K562 (cell line): Measurements from ENCODE around the gene UBXN4. TPM values are rescaled to one million over a fixed set of nuclear protein-coding genes. Genes with fewer than 3 reads are reported as not detected.

Source experiments
- ATAC-seq: fragments of 200-7000 bp; cut with Tn5 transposase; 3 replicates; pipeline ENCODE4 v1.9.1; 2020; ENCODE audit warnings: moderate library complexity
- BruUV-seq: library from RNA; stranded (reverse); fragments of 400-500 nt; replicated peaks from 2 replicates; lab custom pipeline; 2021; lab: Mats Ljungman, UMichigan
- CTCF ChIA-PET: fragments of 300-600 bp; formaldehyde crosslinking; extraction: SDS; loops from one replicate; lab custom pipeline; 2021; ENCODE audit warnings: low intra/inter-chr PET ratio; lab: Yijun Ruan, JAX
- POLR2A ChIA-PET: fragments of 300-600, 350-650 bp; sonication (Branson Sonifier 250); formaldehyde crosslinking; extraction: SDS; loops from one replicate; lab custom pipeline; 2021; ENCODE audit warnings: antibody characterized with exemption, inconsistent platforms; lab: Yijun Ruan, JAX
- DNase-seq, 4 experiments: peaks; one replicate each; pipeline versions ENCODE4 v3.0.0 to v3.0.0-alpha.2; 2011 to 2018; ENCODE audit warnings: low spot score in 3 of 4, mixed read lengths in 3 of 4; ENCODE audit errors: extremely low read depth in 1 of 4
- FAIRE-seq: peaks from 2 replicates; lab custom pipeline; 2011; peaks lifted over from hg19 to GRCh38; lab: Jason Lieb, UNC
- H2AFZ ChIP-seq: 2 replicates; pipeline ENCODE4 v1.6.0; 2011; ENCODE audit warnings: low read depth, low read length, control low read depth, inconsistent platforms
- H3K27ac ChIP-seq: fragments of 200-600 bp; 3 replicates; pipeline ENCODE4 v1.8.0; 2011; ENCODE audit warnings: low read depth, mild to moderate bottlenecking, control low read depth, inconsistent platforms, low read length, moderate library complexity, mixed read lengths; ENCODE audit errors: extremely low read depth
- H3K27me3 ChIP-seq, 2 experiments: fragments of 300-600 bp in 1 of 2; 2 replicates in 1 of 2; 3 replicates in 1 of 2; pipeline versions ENCODE4 v1.6.0 to v1.8.0; 2011; ENCODE audit warnings: inconsistent platforms in 2 of 2, low read length in 2 of 2, mild to moderate bottlenecking in 1 of 2, mixed read lengths in 1 of 2, moderate library complexity in 1 of 2; ENCODE audit not compliant: control insufficient read depth in 2 of 2, insufficient read depth in 2 of 2
- H3K36me3 ChIP-seq: fragments of 300-600 bp; 3 replicates; pipeline ENCODE4 v1.8.0; 2011; ENCODE audit warnings: mild to moderate bottlenecking, low read length, inconsistent platforms; ENCODE audit not compliant: control insufficient read depth, insufficient read depth
- H3K4me1 ChIP-seq, 2 experiments: fragments of 200-600 bp in 1 of 2; replicated peaks in 1 of 2; 2 replicates in 1 of 2; 3 replicates in 1 of 2; pipeline versions ENCODE4 v1.5.1 to v1.8.0; 2011; ENCODE audit warnings: inconsistent platforms in 2 of 2, low read length in 2 of 2, mild to moderate bottlenecking in 1 of 2, mixed read lengths in 1 of 2, moderate library complexity in 1 of 2; ENCODE audit not compliant: control insufficient read depth in 2 of 2, insufficient read depth in 2 of 2
- H3K4me2 ChIP-seq: 2 replicates; pipeline ENCODE4 v1.6.1; 2011; ENCODE audit warnings: low read length, control low read depth, inconsistent platforms, mixed read lengths; ENCODE audit not compliant: insufficient read depth
- H3K4me3 ChIP-seq: fragments of 200-600 bp; sonication (generic), shearing (Covaris generic); 2 replicates; pipeline ENCODE4 v1.5.1; 2016; ENCODE audit warnings: control low read depth, inconsistent platforms
- H3K79me2 ChIP-seq: fragments of 200-600 bp; 3 replicates; pipeline ENCODE4 v1.8.0; 2011; ENCODE audit warnings: low read length, inconsistent platforms; ENCODE audit not compliant: control insufficient read depth, insufficient read depth
- H3K9ac ChIP-seq, 2 experiments: 2 replicates each; pipeline versions ENCODE4 v1.6.0 to v1.6.1; 2011; ENCODE audit warnings: low read depth in 2 of 2, low read length in 2 of 2, control low read depth in 1 of 2, inconsistent platforms in 1 of 2, mild to moderate bottlenecking in 1 of 2, mixed read lengths in 1 of 2; ENCODE audit not compliant: insufficient read depth in 1 of 2
- H3K9me1 ChIP-seq: one replicate; pipeline ENCODE4 v1.6.0; 2011; ENCODE audit warnings: inconsistent platforms, mild to moderate bottlenecking, low read length, moderate library complexity; ENCODE audit not compliant: control insufficient read depth, insufficient read depth
- H3K9me3 ChIP-seq: replicated peaks from 2 replicates; pipeline ENCODE4 v1.5.1; 2011; ENCODE audit warnings: low read depth, low read length, inconsistent platforms; ENCODE audit not compliant: control insufficient read depth, insufficient read depth
- H4K20me1 ChIP-seq: replicated peaks from 2 replicates; pipeline ENCODE4 v1.6.1; 2011; ENCODE audit warnings: low read length, inconsistent platforms, mixed read lengths; ENCODE audit not compliant: control insufficient read depth, insufficient read depth
- ATF3 ChIP-seq, 2 experiments: fragments of 450-650 bp in 1 of 2; sonication (generic) in 1 of 2; formaldehyde crosslinking in 1 of 2; IDR thresholded peaks in 1 of 2; conservative IDR thresholded peaks in 1 of 2; 2 replicates each; pipeline versions ENCODE4 v1.6.1 to v1.8.1; 2016 to 2023; ENCODE audit warnings: mild to moderate bottlenecking in 2 of 2, moderate library complexity in 2 of 2, inconsistent platforms in 1 of 2, missing genetic modification reagents in 1 of 2
- HDGF ChIP-seq: fragments of 450-650 bp; IDR thresholded peaks from 2 replicates; pipeline ENCODE4 v1.6.1; 2016
- NONO ChIP-seq, 2 experiments: fragments of 200-400 bp in 1 of 2; fragments of 450-650 bp in 1 of 2; formaldehyde crosslinking in 1 of 2; IDR thresholded peaks; 2 replicates each; pipeline ENCODE4 v1.6.1; 2017; ENCODE audit warnings: low read depth in 2 of 2, mild to moderate bottlenecking in 2 of 2, moderate library complexity in 2 of 2, low read length in 1 of 2
- SMAD1 ChIP-seq: fragments of 150-350 bp; IDR thresholded peaks from 2 replicates; pipeline ENCODE4 v1.6.1; 2014; ENCODE audit warnings: low read length, low read depth; ENCODE audit not compliant: partially characterized antibody
- TAL1 ChIP-seq: fragments of 450-650 bp; IDR thresholded peaks from 2 replicates; pipeline ENCODE4 v1.6.1; 2016; ENCODE audit warnings: mild to moderate bottlenecking
- VEZF1 ChIP-seq: fragments of 200-800 bp; sonication (Bioruptor generic); IDR thresholded peaks from 2 replicates; pipeline ENCODE4 v1.6.1; 2017; ENCODE audit warnings: missing genetic modification characterization, missing compliant biosample characterization
- ZBTB5 ChIP-seq: fragments of 450-650 bp; IDR thresholded peaks from 2 replicates; pipeline ENCODE4 v1.6.1; 2017; ENCODE audit warnings: antibody characterized with exemption
- ZNF263 ChIP-seq: sonication (generic); formaldehyde crosslinking; IDR thresholded peaks from 2 replicates; pipeline ENCODE4 v1.8.0; 2022; ENCODE audit warnings: mild to moderate bottlenecking, missing genetic modification reagents, borderline replicate concordance
- ZNF318 ChIP-seq, 2 experiments: fragments of 450-650 bp; IDR thresholded peaks; 2 replicates each; pipeline ENCODE4 v1.6.1; 2016; ENCODE audit warnings: mild to moderate bottlenecking in 2 of 2, borderline replicate concordance in 1 of 2, low read depth in 1 of 2, moderate library complexity in 1 of 2
- WGBS: fragments of 100-300 bp; shearing (Covaris generic); methylation state at CpG from one replicate; pipeline ENCODE4 v1.1.6; 2016; ENCODE audit warnings: low coverage, mixed read lengths; ENCODE audit not compliant: insufficient coverage; ENCODE audit errors: missing lambda C conversion rate; 5-methylcytosine and 5-hydroxymethylcytosine counted together
- in situ Hi-C: fragments of 300-500 bp; cut with MboI; formaldehyde crosslinking; loops from 4 replicates; pipeline ENCODE4 v1.15.0; 2018; ENCODE audit warnings: inconsistent platforms, mixed read lengths
- intact Hi-C: fragments of 100-400 bp; cut with micrococcal nuclease; formaldehyde crosslinking; loops from 2 replicates; pipeline ENCODE4 v1.14.2; 2022
- polyA plus RNA-seq, 8 experiments: library from polyadenylated mRNA; depleted of rRNA in 4 of 8; stranded (reverse) in 5 of 8; unstranded in 3 of 8; fragments of >200 nt; fragmentation: Nextera tagmentation in 2 of 8; fragmentation: Illumina TruSeq in 1 of 8; extraction: Ambion mirVana in 2 of 8; extraction: Trizol in 1 of 8; gene quantifications; 2 replicates each; pipeline versions ENCODE4 v1.2.1 to v1.2.3, GENCODE V29; 2011 to 2014; ENCODE audit warnings: inconsistent platforms in 1 of 8, missing spikeins in 1 of 8
- total RNA-seq, 7 experiments: library from RNA; depleted of rRNA in 6 of 7; stranded (reverse); fragments of >200 nt in 6 of 7; fragmentation: Illumina TruSeq in 2 of 7; extraction: Trizol in 2 of 7; gene quantifications; 2 replicates each; pipeline versions ENCODE4 v1.2.1 to v1.2.3, GENCODE V29; 2011 to 2021; ENCODE audit warnings: low replicate concordance in 1 of 7

Gene UBXN4
- total and polyA plus RNA-seq, 9 of the 15 experiments (the other 6 are each of a cell fraction or from before 2014, with no cell fraction given): 30.4 to 127 (median 55.3) TPM

GRCh38 chr2:135832891-135833290 lies 91.2 kb downstream of the UBXN4 start:
- Histone ChIP-seq H3K9me3 (no peaks in the 10 kb centered on the region), H3K9me1 (no peaks in the 10 kb centered on the region), H3K79me2 (no peaks in the 10 kb centered on the region), H3K4me2 (no peak overlapping the region), H2AFZ (no peak overlapping the region), H3K4me1 (no peaks in the 10 kb centered on the region), H4K20me1 (no peaks in the 10 kb centered on the region), H3K9ac (no peak overlapping the region), H3K27me3 (peaks cover 5 to 20% of the 10 kb centered on the region in 2 experiments; a peak in 4 of 5 replicates), H3K27ac (no peak overlapping the region), H3K36me3 (no peaks in the 10 kb centered on the region), H3K4me3 (no peak overlapping the region)
- in situ Hi-C loops: no loop called here
- CTCF ChIA-PET: no interaction called here
- POLR2A ChIA-PET: interaction anchor here (0.5 to 0.8 kb wide), 2 partner anchors 28 to 44 kb away, joined by 3 to 4 read pairs; partner anchors contain the start of gene MCM6
- no peak for ATAC-seq
- 26% methylated on average over 6 of the region's 6 CpGs for WGBS
- BruUV-seq: no TSS peak
- intact Hi-C loops: no loop called here
- no peak for DNase-seq
- FAIRE-seq: no peak
- TF ChIP-seq HDGF (no peak), ZBTB5 (no peak), TAL1 (no peak), ZNF263 (CRISPR knock-in tag) (no peak), ATF3 (IDR thresholded peaks at IDR 0.05) (no peak), ATF3 (CRISPR knock-in tag; conservative IDR thresholded peaks at IDR 0.05) (no peak), NONO (IDR thresholded peaks at IDR 0.05; ENCODE audit: low read depth in 2 of 2, low read length in 1 of 2) (no peak), VEZF1 (CRISPR knock-in tag) (no peak), ZNF318 (IDR thresholded peaks at IDR 0.05; ENCODE audit: borderline replicate concordance in 1 of 2, low read depth in 1 of 2) (no peak), SMAD1 (no peak)
